ENCODE data around the gene FUCA1.

GRCh38 chr1:23895082-23895481 is 27.0 kb upstream of the FUCA1 start:
- TF ChIP-seq CTCF (IDR thresholded peaks at IDR 0.05) (no peak), EP300 (IDR thresholded peaks at IDR 0.05; ENCODE audit: low read depth) (no peak)

All from transverse colon (tissue), 3 donors.